Lower leg skin (tissue), 4 donors: ENCODE results near the gene SERINC5. TPM values are rescaled to one million over a fixed set of nuclear protein-coding genes. Genes with fewer than 3 reads are reported as not detected.

ENCODE experiments used
- DNase-seq, 2 donors: peaks; one replicate each; pipeline ENCODE4 v3.0.0-alpha.2; 2019; ENCODE audit warnings: low spot score in 2 of 2
- H3K4me3 ChIP-seq: fragments of 200-600 bp; sonication (generic); 2 replicates; pipeline ENCODE4 v1.5.1; 2017; ENCODE audit warnings: mild to moderate bottlenecking, low read depth; ENCODE audit not compliant: poor library complexity, severe bottlenecking
- POLR2A ChIP-seq, 2 donors: fragments of 450-650 bp; IDR thresholded peaks; one replicate each; pipeline ENCODE4 v1.6.1; 2016 to 2017; ENCODE audit warnings: antibody characterized with exemption in 2 of 2, mild to moderate bottlenecking in 1 of 2, moderate library complexity in 1 of 2
- WGBS, 2 donors: methylation state at CpG; one replicate each; pipeline ENCODE4 v1.1.5; 2018; 5-methylcytosine and 5-hydroxymethylcytosine counted together
- intact Hi-C: fragments of 100-400 bp; cut with DNase I; formaldehyde crosslinking; loops from one replicate; pipeline ENCODE4 v1.15.0; 2023; ENCODE audit warnings: low total_unique reads
- total RNA-seq, 4 donors: library from RNA; depleted of rRNA; stranded (reverse); fragments of >200 nt; gene quantifications; one replicate each; pipeline ENCODE4 v1.1.0, GENCODE V29; 2016
- TF ChIP-seq, protein P1 (sequence below), 3 donors: fragments of 450-650 bp; IDR thresholded peaks; one replicate each; pipeline ENCODE4 v1.5.1; 2016; ENCODE audit warnings: antibody characterized with exemption in 3 of 3, mild to moderate bottlenecking in 3 of 3, moderate library complexity in 2 of 3

The SERINC5 gene
- total RNA-seq, 4 donors from 2014 or later = 49.6 to 61.4 (median 56.3) TPM

DNA sequence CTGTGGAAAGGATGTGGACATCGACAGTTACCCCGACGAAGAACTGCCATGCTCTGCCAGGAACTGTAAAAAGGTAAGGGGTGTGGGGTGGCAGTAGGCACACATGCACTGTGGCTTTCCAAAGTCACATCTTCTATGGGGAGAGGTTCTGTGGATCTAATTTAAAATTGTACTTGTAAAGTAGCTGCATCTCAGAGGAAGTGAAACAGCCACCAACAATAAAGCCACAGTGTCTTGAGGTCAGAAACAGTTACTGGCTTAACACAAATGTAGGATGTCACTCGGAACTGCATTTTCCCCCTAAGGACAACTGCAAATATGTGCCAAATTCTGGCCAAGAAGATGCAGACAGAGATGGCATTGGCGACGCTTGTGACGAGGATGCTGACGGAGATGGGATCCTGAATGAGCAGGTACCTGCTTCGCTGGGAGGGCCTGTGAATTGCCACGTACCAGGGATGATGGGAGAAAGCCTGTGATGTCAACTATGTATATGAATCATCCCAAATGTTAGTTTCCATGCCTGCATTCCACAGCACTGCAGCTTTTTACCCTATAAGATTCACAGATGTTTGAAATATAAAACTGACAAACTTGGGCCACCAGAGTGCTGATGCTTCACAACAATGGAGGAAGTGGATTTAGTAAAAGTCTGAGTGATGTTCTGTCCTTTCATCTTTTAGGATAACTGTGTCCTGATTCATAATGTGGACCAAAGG, 185.4 kb downstream of the SERINC5 start:
- intact Hi-C loops = loop anchor here (10.0 kb wide), 1 partner anchor 206 kb away; no protein-coding TSS in a partner anchor
- 85 to 87% methylated on average over 10 of the region's 10 CpGs for WGBS, 2 donors
- H3K4me3 ChIP-seq = no peak overlapping the region
- no peak for DNase-seq
- TF ChIP-seq, protein P1, sequence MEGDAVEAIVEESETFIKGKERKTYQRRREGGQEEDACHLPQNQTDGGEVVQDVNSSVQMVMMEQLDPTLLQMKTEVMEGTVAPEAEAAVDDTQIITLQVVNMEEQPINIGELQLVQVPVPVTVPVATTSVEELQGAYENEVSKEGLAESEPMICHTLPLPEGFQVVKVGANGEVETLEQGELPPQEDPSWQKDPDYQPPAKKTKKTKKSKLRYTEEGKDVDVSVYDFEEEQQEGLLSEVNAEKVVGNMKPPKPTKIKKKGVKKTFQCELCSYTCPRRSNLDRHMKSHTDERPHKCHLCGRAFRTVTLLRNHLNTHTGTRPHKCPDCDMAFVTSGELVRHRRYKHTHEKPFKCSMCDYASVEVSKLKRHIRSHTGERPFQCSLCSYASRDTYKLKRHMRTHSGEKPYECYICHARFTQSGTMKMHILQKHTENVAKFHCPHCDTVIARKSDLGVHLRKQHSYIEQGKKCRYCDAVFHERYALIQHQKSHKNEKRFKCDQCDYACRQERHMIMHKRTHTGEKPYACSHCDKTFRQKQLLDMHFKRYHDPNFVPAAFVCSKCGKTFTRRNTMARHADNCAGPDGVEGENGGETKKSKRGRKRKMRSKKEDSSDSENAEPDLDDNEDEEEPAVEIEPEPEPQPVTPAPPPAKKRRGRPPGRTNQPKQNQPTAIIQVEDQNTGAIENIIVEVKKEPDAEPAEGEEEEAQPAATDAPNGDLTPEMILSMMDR (IDR thresholded peaks at IDR 0.05) = no peak
- TF ChIP-seq POLR2A (IDR thresholded peaks at IDR 0.05) = no peak

DNA sequence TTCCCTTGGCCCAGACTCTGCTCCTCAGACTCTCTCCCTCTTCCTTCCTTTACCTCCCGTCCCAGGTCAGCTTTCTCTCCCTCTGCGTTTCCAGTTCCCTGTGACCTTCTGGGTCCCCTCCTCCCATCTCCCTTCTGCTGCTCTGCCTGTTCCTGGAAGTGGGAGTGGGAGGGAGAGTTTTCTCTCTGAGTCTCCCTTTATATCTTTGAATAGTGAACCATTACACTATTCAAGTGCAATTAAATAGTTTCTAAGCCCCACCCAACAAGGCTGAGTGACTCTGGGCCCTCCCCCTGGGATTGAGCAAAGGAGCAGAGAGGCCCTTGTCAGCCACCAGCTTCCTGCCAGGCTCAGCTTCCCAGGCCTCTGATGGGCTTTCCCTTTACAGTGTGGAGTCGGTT, 185.9 kb downstream of the SERINC5 start:
- no peak for TF ChIP-seq POLR2A (IDR thresholded peaks at IDR 0.05)
- TF ChIP-seq, protein P1 (IDR thresholded peaks at IDR 0.05) = no peak
- intact Hi-C loops = loop anchor here (10.0 kb wide), 1 partner anchor 205 kb away; no protein-coding TSS in a partner anchor
- no peak for DNase-seq
- 49% methylated on average over 3 of the region's 3 CpGs for whole genome bisulfite sequencing, 2 donors
- no peak overlapping the region for H3K4me3 ChIP-seq

DNA sequence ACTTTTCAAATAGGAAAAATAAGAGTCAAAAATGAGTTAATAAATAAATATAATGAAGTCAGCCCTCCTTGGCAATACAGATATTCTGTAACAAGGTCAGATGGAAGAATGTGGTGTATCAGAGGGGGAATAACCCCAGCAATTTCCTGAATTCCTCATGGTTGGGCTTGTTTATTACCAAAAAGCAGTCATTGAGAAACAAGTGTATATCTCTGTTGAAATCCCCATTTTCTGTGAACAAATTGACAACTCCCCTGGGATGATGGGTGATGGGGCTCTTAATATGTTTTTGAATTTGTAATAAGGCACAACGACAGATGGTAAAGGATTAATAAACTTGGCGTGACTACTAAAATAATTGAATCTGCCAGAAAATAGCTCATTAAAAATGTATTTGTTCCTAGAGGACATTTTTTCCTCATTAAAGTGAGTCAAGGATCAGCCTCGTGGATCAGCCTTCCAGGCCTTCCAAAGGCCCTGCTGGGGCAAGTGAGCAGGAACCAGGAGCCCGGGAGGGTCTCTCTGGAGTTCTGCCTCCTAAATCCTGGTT, 186.5 kb downstream of the SERINC5 start:
- intact Hi-C loops = no loop called here
- 45 to 50% methylated on average over 4 of the region's 4 CpGs for WGBS, 2 donors
- TF ChIP-seq POLR2A (IDR thresholded peaks at IDR 0.05) = no peak
- TF ChIP-seq, protein P1 (IDR thresholded peaks at IDR 0.05) = no peak
- H3K4me3 ChIP-seq = no peak overlapping the region
- no peak for DNase-seq

DNA sequence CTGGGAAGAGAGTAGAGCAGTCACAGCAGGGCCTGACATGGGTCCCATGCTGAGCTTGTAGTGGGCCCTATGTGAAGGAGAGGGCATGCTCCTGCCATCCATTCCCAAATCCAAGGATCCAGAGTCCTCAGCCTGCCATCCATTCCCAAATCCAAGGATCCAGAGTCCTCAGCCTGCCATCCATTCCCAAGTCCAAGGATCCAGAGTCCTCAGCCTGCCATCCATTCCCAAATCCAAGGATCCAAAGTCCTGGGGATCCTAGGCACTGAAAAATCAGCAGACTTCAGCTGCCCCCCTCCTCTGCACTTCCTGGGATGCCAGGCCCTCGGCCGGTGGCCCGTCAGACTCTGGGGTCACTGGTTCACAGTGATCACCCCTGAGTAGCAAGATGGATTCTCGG, 187.1 kb downstream of the SERINC5 start:
- no peak overlapping the region for H3K4me3 ChIP-seq
- TF ChIP-seq, protein P1 (IDR thresholded peaks at IDR 0.05) = no peak
- intact Hi-C loops = no loop called here
- WGBS, 2 donors = 91 to 94% methylated on average over 4 of the region's 4 CpGs
- DNase-seq = no peak

DNA sequence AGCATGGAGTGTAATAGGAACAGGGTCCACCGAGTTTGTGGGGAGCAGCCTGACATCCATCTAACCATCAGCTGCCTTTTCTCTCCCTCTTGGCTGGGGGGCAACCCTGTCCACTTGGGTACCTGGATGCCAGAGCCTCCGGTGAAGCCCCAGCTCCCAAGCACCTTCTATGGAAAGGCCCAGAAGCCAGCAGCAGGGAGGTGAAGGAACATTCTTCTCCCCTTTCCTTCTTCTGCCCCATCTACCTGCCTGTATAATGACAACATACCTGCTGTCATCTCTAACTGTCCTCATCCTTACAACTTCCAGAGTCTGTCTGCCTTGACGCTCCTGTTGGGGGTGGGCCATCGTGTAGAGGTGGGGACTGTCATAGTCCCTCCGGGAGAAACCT, 187.6 kb downstream of the SERINC5 start:
- intact Hi-C loops = no loop called here
- 96 to 98% methylated on average over 5 of the region's 5 CpGs for WGBS, 2 donors

More for the DNA sequence above, 187.6 kb downstream of the SERINC5 start:
- TF ChIP-seq, protein P1 (IDR thresholded peaks at IDR 0.05) = no peak
- no peak for TF ChIP-seq POLR2A (IDR thresholded peaks at IDR 0.05)
- no peak overlapping the region for H3K4me3 ChIP-seq
- no peak for DNase-seq
